Activated CD8-positive, alpha-beta memory T cell treated with anti-CD3 and anti-CD28 coated beads, Interleukin-2, amount 50 U/mL, for 24 hours (primary cell): ENCODE data around the gene HOMER3.

Experiments
- DNase-seq: peaks from one replicate; pipeline ENCODE4 v3.0.0-alpha.2; 2020; ENCODE audit errors: extremely low read depth

The HOMER3 gene

GRCh38 chr19:18940769-18941627 lies at the start of gene HOMER3:
Gene HOMER3 (minus strand): TSS chr19:18941217. CDS start chr19:18938982, 2,235 bp downstream.
- peak; percentile 13 for DNase-seq

DNA sequence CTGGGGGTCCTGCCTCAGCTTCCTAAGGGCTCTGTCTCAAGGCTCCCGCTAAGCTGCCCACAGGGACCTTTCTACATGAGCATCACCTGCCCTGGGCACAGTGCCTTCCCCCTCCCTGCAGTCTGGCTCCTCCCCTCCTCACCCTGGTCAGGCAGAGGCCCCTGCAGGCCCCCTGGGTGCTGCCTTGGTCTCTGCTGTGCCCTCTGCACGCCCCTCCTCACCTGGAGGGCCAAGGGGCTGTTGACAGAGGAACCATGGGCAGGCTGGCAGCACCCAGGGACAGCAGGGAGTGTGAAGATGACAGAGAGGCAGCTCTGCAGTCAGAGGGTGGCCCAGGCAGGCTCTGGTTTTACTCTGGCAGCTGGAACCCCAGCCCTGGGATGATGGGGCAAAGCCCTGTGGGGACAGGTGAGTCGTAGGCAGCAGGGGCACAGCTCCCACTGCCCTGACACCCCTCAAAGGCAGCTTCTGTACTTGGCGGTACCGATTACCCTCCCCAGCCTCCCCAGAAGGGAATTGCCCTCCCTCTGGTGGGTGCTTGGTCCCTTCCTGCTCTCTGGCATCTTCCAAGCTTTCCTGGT lies 49.2 kb upstream of the HOMER3 start:
- DNase-seq: no peak

DNA sequence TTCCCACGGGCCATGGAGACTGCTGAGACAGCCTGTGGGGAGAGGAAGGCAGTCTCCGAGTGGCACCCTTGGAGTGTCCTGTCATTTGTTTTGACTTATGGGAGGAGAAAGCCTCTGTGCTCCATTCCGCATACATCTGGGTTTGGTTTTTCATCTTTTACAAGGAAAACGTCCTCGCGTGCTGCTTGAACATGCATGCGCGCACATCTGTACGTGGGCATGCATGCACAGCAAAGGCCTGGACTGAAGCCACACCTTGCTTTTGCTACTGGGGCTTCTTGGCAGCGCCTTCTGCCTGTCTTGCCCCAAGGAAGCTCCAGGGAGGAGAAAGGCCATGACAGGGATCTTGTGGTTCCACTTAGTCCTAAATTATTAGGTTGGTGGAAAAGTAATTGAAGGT lies 48.3 kb upstream of the HOMER3 start:
- no peak for DNase-seq

GRCh38 chr19:18987456-18987855 lies 46.4 kb upstream of the HOMER3 start:
- DNase-seq: no peak

DNA sequence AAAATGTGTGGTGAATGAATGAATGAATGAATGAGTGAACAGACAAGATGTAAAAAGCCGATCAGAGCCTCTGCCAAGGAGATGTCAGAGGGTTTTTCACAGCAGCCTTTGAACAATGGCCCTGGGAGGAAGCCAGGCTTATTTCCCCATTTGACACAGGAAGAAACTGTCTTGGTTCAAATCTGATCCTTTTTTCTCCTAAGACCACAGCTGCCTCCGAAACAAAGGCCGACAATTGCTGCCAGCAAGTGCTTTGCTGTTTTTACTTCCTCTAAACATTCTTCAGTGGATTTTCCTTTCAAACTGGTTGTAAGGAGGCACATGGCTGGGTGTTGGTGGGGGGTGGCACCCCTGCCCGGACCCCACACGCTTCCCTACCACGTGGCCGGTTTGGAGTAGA lies 44.2 kb upstream of the HOMER3 start:
- no peak for DNase-seq

- no peak for DNase-seq
Measured at GRCh38 chr19:18984251-18984650, 43.2 kb upstream of the HOMER3 start.

GRCh38 chr19:18982669-18983068 lies 41.7 kb upstream of the HOMER3 start:
- no peak for DNase-seq

GRCh38 chr19:18980432-18981020 lies 39.5 kb upstream of the HOMER3 start:
- no peak for DNase-seq

DNA sequence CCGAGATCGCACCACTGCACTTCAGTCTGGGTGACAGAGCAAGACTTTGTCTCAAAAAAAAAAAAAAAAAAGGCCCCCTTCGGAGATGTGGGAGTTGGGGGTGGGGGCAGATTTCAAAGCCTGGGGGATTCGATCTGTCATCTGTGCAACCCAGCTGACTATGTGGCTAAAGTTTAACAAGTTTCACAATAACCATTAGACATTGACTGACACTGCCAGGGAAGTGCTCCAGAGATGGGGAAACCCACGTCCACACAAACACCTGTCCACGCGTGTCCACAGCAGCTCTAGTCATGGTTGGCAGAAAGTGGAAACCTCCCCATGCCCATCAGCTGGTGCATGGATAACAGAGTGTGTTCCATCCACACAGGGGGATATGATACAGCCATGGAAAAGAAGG lies 37.6 kb upstream of the HOMER3 start:
- no peak for DNase-seq

DNA sequence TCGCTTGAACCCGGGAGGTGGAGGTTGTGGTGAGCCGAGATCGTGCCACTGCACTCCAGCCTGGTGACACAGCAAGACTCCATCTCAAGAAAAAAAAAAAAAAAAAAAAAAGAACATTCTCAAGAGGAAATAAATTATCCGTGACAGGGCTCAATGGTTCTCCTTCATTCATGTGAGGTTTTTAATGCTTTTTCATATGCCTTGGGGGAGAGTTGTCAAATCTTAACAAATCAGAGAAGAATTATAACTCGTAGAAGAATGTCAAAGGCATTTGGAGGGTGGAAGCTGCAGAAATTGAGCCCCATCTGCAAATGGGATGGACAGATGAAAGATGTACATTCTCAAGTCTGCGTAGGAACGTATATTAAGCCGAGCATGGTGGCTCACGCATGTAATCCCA lies 34.9 kb upstream of the HOMER3 start:
- no peak for DNase-seq

GRCh38 chr19:18975011-18975410 lies 34.0 kb upstream of the HOMER3 start:
- no peak for DNase-seq

- no peak for DNase-seq
Measured at GRCh38 chr19:18972851-18973250, 31.8 kb upstream of the HOMER3 start.

DNA sequence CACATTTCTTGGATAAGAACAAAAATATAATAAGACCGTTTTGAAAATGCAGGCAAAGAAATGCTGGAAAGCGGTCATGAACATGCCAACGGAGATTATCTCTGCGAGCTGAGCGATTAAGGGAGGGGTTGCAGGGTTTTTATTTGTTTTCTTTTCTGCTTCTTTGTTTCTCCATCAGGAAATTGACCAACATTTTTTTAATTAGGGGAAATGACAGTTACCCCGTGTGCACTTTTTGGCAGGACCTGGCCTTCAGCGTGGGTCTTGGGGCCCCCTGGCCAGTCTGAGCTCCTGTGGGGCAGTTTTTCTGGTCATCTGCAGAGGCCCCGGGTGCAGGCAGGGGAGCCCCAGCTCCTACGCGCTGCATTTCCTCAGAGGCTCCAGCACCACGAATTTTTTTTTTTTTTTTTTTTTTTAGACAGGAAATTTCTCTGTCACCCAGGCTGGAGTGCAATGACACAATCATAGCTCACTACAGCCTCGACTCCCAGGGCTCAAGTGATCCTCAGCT lies 31.3 kb upstream of the HOMER3 start:
- no peak for DNase-seq

GRCh38 chr19:18969931-18970659 lies 29.1 kb upstream of the HOMER3 start:
- no peak for DNase-seq

- no peak for DNase-seq
Measured at GRCh38 chr19:18967358-18968146, 26.5 kb upstream of the HOMER3 start.

DNA sequence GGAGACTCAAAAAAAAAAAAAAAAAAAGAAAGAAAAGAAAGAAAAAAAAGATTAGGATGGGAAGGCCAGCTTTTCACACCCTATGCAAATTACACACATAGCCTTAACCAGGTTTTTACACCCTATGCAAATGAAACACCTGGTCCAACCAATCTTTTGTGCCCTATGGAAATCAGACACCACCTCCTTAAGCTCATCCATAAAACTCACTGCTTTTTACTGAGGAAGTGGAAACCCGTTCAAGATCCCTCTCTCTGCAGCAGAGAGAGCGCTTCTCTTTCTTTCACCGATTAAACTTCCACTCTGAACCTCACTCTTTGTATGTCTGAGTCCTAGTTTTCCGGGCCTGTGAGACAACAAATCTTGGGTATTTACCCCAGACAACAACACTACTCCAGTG lies 25.3 kb upstream of the HOMER3 start:
- DNase-seq: no peak

GRCh38 chr19:18964121-18964520 lies 23.1 kb upstream of the HOMER3 start:
- no peak for DNase-seq

DNA sequence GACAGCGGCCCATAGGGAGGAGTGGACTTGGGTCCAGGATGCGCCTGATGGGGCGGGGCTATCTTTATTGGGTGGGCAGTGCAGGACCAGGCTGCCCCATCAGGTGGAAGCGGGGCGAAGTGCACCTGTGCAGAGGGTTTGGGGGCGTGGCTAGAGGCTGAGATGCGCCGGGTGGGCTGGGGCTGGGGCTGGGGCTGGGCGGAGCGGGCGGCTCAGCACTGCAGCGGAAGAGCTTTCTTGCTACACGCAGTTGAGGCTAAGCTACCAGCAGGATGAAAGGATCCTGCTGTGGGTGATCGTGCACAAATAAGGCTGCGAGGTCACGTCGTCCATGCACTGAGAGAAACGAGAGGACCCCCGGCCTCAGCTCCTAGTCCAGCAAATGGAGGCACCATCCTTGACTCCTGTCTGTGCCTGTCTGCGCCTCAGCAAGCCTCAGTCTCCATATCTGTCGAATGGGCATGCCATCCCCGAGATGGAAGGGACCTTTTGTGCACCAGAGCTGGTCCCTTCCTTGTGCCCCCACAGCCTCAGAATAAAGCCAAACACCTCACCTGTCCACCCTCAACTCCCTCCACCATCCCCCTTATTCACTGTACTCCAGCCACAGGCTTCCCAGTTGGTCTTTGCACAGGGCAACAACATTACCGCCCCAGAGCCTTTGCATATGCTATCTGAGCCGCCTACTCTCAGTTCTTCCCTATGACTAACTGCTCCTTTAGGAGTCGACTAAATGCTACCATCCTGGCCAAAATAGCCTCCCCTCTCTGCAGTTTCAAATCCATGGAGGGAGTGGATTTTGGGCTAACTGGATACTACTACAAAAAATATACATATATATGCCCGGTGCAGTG lies 21.0 kb upstream of the HOMER3 start:
- no peak for DNase-seq

DNA sequence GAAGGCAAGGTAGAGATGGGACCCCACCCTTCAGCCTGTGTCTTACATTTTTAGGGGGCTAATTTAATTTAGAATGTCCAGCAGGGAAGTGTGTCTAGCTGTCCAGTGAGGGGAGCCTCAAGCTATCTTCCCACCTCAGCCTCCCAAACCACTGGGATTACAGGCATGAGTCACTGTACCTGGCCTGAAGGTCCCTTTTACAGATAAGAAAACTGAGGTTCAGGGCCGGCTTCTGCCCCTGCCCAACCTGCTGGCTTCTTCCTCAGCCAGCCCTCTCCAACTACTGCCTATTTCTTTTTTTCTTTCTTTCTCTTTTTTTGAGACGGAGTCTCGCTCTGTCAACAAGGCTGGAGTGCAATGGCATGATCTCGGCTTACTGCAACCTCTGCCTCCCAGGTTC lies 19.4 kb upstream of the HOMER3 start:
- no peak for DNase-seq

DNA sequence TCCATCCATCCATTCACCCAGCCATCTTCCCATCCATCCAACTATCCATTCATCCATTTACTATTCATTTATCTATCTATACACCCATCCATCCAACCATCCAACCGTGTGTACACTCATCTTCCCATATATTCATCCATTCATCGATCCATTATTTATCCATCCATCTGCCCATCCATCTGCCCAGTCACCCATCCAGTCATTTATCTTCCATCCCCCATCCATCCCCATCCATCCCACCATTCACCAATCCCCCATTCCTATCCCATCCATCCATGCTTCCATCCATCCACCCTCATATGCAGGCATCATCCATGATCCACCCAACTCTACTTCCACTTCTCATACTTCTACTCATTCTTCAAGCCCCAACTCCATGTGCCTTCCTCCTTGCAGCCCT lies 14.0 kb upstream of the HOMER3 start:
- no peak for DNase-seq
